OCI-M2 (cell line): ENCODE measurements around the gene CRYGD.
"Not testable (repeated sequence)": the region's sequence is repeated elsewhere in the genome, so short reads cannot be mapped to it uniquely, and the experiment has no call there.

Source experiments
- DNase-seq: peaks from one replicate; lab custom pipeline; 2025; ENCODE audit not compliant: unreplicated experiment; lab: John Stamatoyannopoulos, UW

CRYGD gene

DNA sequence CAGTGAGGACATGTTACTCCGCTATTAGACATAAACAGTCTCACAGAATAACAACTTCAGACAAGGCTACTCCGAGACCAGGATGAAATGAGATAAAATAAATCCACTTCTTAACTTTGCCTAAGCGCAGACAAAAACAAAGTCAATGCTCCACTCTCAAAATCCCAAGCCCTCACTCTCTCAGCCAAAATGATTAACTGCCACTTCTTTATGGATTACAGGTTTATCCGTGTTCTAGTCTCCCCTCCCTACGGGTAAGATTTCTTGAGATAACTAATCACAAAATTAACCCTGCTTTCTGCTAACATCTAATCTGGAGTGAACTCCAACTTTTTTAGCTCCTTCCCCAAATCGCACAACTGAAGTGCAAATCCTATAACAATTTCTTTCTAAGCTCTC lies 6.4 kb upstream of the CRYGD start:
- no peak for DNase-seq

DNA sequence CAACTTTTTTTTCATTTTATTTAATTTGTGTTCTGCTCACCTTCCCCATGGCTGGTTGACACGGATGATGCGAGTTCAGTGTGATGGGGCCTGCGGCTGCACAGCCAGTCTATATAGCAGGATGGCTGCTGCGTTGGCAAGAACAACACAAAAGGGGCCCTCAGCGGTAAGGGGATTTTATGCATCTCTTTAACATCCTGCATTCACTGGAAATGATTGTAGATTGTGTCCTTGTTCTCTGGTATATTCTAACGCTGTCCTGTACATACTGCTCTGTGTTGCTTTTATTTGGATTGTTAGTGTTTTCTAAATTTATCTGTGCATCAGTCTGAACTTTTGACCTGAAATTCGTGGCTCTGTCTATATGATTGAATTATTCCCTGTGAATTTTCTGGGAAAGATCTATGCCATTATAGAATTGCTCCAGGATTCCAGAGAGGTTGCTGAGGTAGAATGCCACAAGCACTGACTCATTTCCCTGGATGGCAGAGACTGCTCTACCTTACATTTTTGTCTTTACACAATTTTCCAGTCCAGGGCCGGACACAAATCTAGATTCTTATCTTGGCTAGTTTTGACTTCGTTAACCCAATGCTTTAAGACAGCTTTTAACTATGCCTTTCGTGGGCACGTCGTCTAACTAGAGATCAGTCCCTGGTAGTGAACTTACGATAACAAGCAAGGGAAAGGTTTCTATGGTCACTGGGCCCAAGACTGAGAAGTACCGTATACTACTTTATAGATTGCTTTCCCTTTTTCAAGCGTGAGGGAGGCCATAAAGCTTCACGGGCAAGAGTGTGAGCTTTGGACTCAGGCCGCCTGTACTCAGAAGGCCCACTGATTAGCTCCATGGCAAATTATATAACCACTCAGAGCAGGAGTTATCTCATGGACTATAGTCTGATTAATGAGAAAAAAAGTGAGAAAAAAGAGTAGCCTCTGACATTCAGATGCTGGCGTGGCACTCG lies 5.7 kb upstream of the CRYGD start, which contains the start of gene CRYGC:
Gene CRYGC (minus strand): TSS at position 85 of the 968 bp plus-strand sequence. CDS start 36 bp downstream, at position 49.
- no peak for DNase-seq

- no peak for DNase-seq
Observed at GRCh38 chr2:208128136-208128535, 3.8 kb upstream of the CRYGD start.

DNA sequence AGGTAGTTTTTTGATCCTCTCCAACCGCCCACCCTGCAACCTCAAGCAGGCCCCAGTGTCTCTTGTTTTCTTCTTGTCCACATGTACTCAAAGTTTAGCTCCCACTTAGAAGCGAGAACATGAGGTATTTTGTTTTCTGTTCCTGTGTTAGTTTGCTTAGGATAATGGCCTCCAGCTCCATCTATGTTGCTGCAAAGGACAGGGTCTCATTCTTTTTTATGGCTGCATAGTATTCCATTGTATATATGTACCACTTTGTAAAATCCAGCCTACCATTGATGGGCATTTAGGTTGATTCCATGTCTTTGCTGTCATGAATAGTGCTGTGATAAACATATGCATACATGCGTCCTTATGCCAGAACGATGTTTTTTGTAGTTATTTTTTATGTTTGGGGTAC lies 2.8 kb upstream of the CRYGD start:
- no peak for DNase-seq

DNA sequence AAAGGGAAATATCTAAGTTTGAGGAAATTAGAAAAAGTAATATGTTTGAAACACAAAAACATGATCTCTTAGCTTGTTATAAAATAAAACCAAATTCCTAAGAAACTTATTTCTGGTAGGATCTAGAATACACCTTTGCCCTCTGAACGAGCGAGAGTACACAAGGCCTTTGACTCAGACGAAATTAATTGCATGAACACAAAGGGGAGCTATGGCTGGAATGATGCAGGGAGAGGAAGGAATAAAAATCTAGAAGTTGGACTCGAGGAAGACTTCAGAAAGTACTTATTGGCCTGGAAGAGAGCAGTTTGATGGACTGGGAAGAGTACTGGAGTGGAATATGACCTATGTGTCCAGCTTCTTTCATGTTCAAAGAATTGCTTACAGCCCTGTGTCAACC lies 927 bp upstream of the CRYGD start:
- no peak for DNase-seq

DNA sequence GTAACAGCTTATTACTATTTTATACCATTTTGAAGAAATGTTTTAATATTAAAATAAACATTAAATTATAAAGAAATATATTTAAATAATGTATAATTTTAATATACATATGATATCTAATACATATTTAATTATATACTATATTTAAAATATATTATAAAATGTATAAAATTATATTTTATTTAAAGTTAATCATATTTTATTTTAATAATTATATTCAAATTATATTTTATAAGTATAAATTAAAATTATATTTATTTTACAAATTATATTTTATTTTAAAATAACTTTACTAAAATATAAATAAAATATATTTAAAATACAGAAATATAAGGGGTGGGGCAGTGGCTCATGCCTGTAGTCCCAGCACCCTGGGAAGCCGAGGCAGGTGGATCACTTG lies 2.1 kb downstream of the CRYGD start:
- DNase-seq = no peak

DNA sequence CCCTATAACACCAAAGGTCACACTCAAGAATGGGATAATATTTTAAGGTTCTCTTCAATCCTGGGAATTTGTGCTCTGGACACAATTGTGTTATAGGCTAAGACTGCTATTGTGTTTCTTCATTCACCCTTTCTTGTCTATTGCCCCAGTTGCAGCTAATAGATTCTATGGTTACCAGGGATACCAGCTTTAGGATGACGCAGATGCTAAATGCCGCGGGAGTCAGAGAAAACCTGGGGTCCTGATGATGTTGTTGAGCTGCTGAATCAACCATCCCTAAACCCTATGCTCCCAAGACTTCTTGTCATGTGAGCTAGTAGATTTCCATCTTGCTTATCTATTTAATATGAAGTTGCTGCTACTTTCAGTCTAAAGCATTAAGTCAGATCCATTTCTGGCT lies 5.4 kb downstream of the CRYGD start:
- DNase-seq = no peak

DNA sequence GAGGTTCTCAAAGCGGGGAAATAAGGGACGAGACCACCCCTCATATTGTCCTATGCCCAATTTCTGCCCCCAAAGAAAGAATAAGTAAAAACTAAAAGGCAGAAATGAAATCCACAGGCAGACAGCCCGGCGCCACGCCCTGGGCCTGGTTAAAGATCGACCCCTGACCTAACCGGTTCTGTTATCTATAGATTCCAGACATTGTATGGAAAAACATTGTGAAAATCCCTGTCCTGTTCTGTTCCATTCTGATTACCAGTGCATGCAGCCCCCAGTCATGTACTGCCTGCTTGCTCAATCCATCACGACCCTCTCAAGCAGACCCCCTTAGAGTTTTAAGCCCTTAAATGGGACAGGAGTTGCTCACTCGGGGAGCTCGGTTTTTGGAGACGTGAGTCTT lies 6.9 kb downstream of the CRYGD start:
- not testable (repeated sequence) for DNase-seq

- DNase-seq = no peak
Observed at GRCh38 chr2:208112969-208113368, 11.4 kb downstream of the CRYGD start.

GRCh38 chr2:208112273-208112745 lies 12.0 kb downstream of the CRYGD start:
- DNase-seq = not testable (repeated sequence)

DNA sequence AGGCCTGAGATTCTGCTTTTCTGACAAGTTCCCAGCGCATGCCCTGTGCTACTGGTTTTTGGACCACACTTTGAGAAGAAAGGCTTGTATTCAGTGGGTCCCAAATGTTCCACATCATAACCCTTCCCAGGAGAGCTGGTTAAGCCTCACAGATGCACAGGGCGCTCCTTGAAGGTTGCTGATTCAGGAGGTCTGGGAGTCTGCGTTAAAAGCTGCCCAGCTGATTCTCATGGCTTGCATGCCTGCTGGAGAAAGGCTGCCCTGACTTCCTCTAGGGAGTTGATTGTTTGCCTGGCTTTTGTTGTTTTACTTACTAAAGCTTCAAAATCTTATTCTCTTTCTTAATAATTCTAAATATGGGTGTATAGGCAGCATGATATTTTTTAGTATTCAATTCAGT lies 20.7 kb downstream of the CRYGD start:
- no peak for DNase-seq

GRCh38 chr2:208101716-208102631 lies 22.4 kb downstream of the CRYGD start:
- no peak for DNase-seq

GRCh38 chr2:208099682-208100470 lies 24.4 kb downstream of the CRYGD start:
- DNase-seq = no peak

DNA sequence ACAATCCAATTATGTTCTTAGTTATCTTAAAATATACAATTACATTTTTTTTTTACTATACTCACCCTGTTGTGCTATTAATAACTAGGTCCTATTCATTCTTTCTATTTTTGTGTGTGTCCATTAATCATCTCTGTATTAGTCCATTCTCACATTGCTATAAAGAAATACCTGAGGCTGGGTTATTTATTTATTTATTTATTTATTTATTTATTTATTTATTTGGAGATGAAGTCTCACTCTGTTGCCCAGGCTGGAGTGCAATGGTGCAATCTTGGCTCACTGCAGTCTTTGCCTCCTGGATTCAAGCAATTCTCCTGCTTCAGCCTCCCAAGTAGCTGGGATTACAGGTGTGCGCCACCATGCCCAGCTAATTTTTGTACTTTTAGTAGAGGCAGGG lies 25.6 kb downstream of the CRYGD start:
- not testable (repeated sequence) for DNase-seq

DNA sequence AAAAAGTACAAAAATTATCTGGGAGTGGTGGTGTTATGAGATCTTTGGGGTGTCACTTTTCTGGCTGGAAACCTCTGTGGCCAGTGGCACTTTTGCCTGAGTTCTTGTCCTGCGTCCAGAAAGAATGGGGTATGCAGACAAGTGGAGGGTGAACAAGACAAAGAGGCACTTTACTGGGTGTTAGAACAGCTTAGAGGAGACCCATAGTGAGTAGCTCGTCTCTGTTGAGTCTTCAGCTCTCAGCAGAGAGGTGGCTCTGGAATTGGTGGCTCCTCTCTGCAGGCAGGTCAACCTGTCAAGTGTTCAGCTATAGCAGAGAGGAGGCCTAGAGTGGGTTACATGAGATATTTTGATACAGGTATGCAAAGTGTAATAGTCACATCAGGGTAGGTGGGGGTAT lies 26.1 kb downstream of the CRYGD start:
- no peak for DNase-seq

GRCh38 chr2:208097801-208098200 lies 26.5 kb downstream of the CRYGD start:
- no peak for DNase-seq

- no peak for DNase-seq
Observed at GRCh38 chr2:208097313-208097712, 27.0 kb downstream of the CRYGD start.

DNA sequence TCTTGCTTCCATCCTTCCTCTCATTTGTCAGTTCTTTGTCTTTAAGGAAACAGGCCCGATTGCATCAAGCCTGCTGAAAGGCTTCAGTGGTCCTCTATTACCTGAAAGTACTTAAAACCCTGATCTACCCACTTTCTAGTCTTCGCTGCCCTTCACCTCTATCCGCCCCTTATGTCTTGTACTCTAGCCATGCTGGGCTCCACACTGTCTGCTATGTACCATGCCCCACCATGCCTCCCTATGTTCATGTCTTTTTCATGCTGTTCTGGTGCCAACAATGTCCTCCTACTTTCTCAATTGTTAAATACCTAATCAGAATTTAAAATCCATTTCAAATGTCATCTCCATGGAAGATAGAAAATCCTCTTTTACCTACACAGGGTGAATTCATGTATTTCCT lies 28.2 kb downstream of the CRYGD start:
- DNase-seq = no peak

DNA sequence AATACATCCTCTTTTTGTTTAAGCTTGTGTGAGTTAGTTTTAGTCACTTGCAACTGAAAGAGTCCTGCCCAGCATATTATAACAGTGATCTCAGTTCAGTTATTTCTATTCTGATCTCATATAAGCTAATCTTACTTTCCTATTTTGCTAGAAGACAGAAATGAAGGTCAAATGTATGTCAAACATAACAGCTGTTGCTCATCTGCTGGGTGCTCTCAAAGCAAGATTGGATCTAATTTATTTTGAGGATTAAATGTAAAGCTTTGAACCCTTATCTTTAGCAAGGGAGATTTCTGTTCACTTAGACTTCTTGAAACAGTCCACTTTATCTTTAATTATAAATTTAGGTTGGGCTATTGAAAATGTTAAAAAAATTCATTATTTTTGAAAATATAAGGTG lies 31.2 kb downstream of the CRYGD start:
- DNase-seq = no peak

GRCh38 chr2:208092093-208092832 lies 32.1 kb downstream of the CRYGD start:
- no peak for DNase-seq
